ENCODE measurements around the gene UPF3B. TPM values are rescaled to one million over a fixed set of nuclear protein-coding genes. Genes with fewer than 3 reads are reported as not detected.

Gene UPF3B, protein sequence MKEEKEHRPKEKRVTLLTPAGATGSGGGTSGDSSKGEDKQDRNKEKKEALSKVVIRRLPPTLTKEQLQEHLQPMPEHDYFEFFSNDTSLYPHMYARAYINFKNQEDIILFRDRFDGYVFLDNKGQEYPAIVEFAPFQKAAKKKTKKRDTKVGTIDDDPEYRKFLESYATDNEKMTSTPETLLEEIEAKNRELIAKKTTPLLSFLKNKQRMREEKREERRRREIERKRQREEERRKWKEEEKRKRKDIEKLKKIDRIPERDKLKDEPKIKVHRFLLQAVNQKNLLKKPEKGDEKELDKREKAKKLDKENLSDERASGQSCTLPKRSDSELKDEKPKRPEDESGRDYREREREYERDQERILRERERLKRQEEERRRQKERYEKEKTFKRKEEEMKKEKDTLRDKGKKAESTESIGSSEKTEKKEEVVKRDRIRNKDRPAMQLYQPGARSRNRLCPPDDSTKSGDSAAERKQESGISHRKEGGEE
- total RNA-seq (2012; rRNA removed) (0.54 and 1.4 TPM in 2 replicates), polyA plus RNA-seq (2012; rRNA removed) (6.0 and 6.4 TPM in 2 replicates), Bru-seq, nascent RNA (percentile 67 among the genes with signal in this experiment), BruChase-seq, experiment 1, labeled RNA remaining after a 6-hour chase (percentile 82 among the genes with signal in this experiment), BruChase-seq, experiment 2, labeled RNA remaining after a 2-hour chase (percentile 77 among the genes with signal in this experiment)
- polyA plus RNA-seq (2012; cell fraction: cytosol; rRNA removed): 0.88 and 1.1 TPM in 2 replicates
- polyA plus RNA-seq (2012; cell fraction: nucleus; rRNA removed; ENCODE audit: low replicate concordance): 0.84 and 4.6 TPM in 2 replicates
- long read RNA-seq, partial matches to known transcripts: 5 of 5 reads
- long read RNA-seq, other reads (novel, unspliced or antisense): 0 of 5 reads

GRCh38 chrX:119852382-119853353 is at the start of gene UPF3B:
TSS of gene UPF3B (minus strand) at chrX:119852963. CDS start at chrX:119852928, 35 bp downstream.
- Histone ChIP-seq H3K79me1 (ENCODE audit: low read depth in 1 of 2, low read length in 2 of 2) (peaks cover 0 to 4% of the 10 kb centered on the region in 2 experiments; a peak in 1 of 4 replicates), H3K27ac (ENCODE audit: insufficient read depth, low read length) (peak within 1 kb of the TSS; percentile 86), H2AK9ac (replicated peaks; ENCODE audit: low read depth, low read length, poor library complexity) (no peak within 1 kb of the TSS), H2BK15ac (ENCODE audit: low read depth, low read length) (no peak within 1 kb of the TSS), H3K23ac (ENCODE audit: low read depth, low read length) (no peak within 1 kb of the TSS), H3K14ac (replicated peaks; ENCODE audit: low read depth, low read length) (peak within 1 kb of the TSS; percentile 46; the same call in 1 of the 2 replicates), H4K91ac (ENCODE audit: insufficient read depth, low read depth, low read length) (no peak within 1 kb of the TSS), H2BK120ac (ENCODE audit: low read depth, low read length) (no peak within 1 kb of the TSS), H3K18ac (ENCODE audit: low read depth, low read length) (peak within 1 kb of the TSS; percentile 16), H3K56ac (ENCODE audit: extremely low read depth, insufficient read depth, low read length) (peak within 1 kb of the TSS; percentile 46; the same call in 1 of the 2 replicates), H2BK20ac (ENCODE audit: low read depth, low read length) (no peak within 1 kb of the TSS), H3K4me1 (ENCODE audit: control insufficient read depth, insufficient read depth, low read length) (no peaks in the 10 kb centered on the region), H4K20me1 (ENCODE audit: insufficient read depth, low read length) (no peaks in the 10 kb centered on the region), H3K36me3 (ENCODE audit: control insufficient read depth, insufficient read depth, low read length) (no peaks in the 10 kb centered on the region), H3K4me2 (ENCODE audit: low read depth, low read length) (peak within 1 kb of the TSS; percentile 82), H2AFZ (replicated peaks; ENCODE audit: low read length, poor library complexity) (peak within 1 kb of the TSS; percentile 89), H3K9me3 (ENCODE audit: control insufficient read depth, insufficient read depth, low read length) (no peaks in the 10 kb centered on the region), H2BK5ac (ENCODE audit: low read depth, low read length, poor library complexity, severe bottlenecking) (peak within 1 kb of the TSS; percentile 63), H4K5ac (ENCODE audit: low read depth, low read length) (peak within 1 kb of the TSS; percentile 54; the same call in 1 of the 2 replicates), H2AK5ac (ENCODE audit: low read depth, low read length) (no peak within 1 kb of the TSS), H3K4ac (ENCODE audit: low read depth, low read length) (peak within 1 kb of the TSS; percentile 55), H4K8ac (ENCODE audit: low read depth in 2 of 2, low read length in 2 of 2) (peak within 1 kb of the TSS; percentile 64 to 90), H3K9ac (ENCODE audit: low read depth, low read length) (peak within 1 kb of the TSS; percentile 74), H3K4me3 (ENCODE audit: insufficient read depth, low read depth, low read length) (peak within 1 kb of the TSS; percentile 82), H3K9me1 (ENCODE audit: insufficient read depth, low read length) (no peaks in the 10 kb centered on the region), H3K27me3 (ENCODE audit: control insufficient read depth, insufficient read depth, low read length) (no peaks in the 10 kb centered on the region)
- 39 to 100% methylated on average over 2 to 20 of the region's 54 CpGs for WGBS, 2 experiments (ENCODE audit: extremely low coverage in 2 of 2, insufficient read length in 1 of 2)
- dilution Hi-C loops (cut with HindIII; ENCODE audit: low sequenced_read_pairs, unreplicated experiment): no loop called here
- no TSS peak for BruUV-seq (replicated peaks)
- POLR2A ChIA-PET (ENCODE audit: unreplicated experiment): interaction anchor here (0.5 to 0.8 kb wide), 2 partner anchors 18 to 1127 kb away, joined by 3 read pairs; no protein-coding TSS in a partner anchor
- intact Hi-C loops (cut with micrococcal nuclease): loop anchor here (2.0 kb wide), 1 partner anchor 160 kb away; the partner anchor contains the start of gene SEPTIN6
- ATAC-seq (ENCODE audit: low read depth) (peak; percentile 97), DNase-seq (peak; percentile 98)
- in situ Hi-C loops (cut with MboI; ENCODE audit: low sequenced_read_pairs): no loop called here
- CTCF ChIA-PET: interaction anchor here (0.9 kb wide), 1 partner anchor 79 kb away, joined by 3 read pairs; no protein-coding TSS in a partner anchor
- TF ChIP-seq POLR2A (IDR thresholded peaks at IDR 0.05; ENCODE audit: low read depth, low read length) (peak; percentile 65; the same call in 1 of the 2 replicates), MXI1 (IDR thresholded peaks at IDR 0.05; ENCODE audit: borderline replicate concordance, low read depth, low read length) (no peak)

Data from IMR-90 (cell line).